PFSK-1 (cell line): ENCODE measurements around the gene CD44.

Source experiments
- TAF1 ChIP-seq: IDR thresholded peaks from 2 replicates; pipeline ENCODE4 v1.6.1; 2012; ENCODE audit warnings: low read length, control low read depth, borderline replicate concordance; ENCODE audit not compliant: insufficient read depth
- TF ChIP-seq, protein P1 (sequence below), 2 experiments: IDR thresholded peaks; 2 replicates each; pipeline versions ENCODE4 v1.6.1 to v1.8.0; 2011 to 2012; ENCODE audit warnings: low read depth in 2 of 2, low read length in 2 of 2, control low read depth in 1 of 2, inconsistent platforms in 1 of 2, mild to moderate bottlenecking in 1 of 2, moderate library complexity in 1 of 2; ENCODE audit not compliant: insufficient read depth in 1 of 2

DNA sequence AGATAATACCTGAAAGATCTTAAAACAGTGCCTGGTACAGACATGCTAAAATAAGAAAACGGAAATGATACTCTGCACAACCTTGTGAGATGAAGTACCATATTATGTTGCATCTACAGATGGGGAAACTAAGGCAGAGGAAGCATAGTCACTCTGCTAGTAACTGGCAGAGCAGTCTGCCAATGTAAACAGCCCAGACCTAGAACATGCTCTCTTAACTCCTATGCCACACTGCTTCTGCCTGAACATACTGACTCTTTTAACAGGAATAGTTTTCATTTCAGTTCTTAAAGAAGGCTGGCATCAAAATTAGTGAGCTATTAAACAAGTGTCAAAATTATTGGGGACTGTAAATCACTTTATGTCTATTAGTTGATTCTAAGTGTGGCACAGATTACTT, 99.9 kb downstream of the CD44 start:
- TF ChIP-seq, protein P1, sequence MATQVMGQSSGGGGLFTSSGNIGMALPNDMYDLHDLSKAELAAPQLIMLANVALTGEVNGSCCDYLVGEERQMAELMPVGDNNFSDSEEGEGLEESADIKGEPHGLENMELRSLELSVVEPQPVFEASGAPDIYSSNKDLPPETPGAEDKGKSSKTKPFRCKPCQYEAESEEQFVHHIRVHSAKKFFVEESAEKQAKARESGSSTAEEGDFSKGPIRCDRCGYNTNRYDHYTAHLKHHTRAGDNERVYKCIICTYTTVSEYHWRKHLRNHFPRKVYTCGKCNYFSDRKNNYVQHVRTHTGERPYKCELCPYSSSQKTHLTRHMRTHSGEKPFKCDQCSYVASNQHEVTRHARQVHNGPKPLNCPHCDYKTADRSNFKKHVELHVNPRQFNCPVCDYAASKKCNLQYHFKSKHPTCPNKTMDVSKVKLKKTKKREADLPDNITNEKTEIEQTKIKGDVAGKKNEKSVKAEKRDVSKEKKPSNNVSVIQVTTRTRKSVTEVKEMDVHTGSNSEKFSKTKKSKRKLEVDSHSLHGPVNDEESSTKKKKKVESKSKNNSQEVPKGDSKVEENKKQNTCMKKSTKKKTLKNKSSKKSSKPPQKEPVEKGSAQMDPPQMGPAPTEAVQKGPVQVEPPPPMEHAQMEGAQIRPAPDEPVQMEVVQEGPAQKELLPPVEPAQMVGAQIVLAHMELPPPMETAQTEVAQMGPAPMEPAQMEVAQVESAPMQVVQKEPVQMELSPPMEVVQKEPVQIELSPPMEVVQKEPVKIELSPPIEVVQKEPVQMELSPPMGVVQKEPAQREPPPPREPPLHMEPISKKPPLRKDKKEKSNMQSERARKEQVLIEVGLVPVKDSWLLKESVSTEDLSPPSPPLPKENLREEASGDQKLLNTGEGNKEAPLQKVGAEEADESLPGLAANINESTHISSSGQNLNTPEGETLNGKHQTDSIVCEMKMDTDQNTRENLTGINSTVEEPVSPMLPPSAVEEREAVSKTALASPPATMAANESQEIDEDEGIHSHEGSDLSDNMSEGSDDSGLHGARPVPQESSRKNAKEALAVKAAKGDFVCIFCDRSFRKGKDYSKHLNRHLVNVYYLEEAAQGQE (IDR thresholded peaks at IDR 0.05; ENCODE audit: insufficient read depth in 1 of 2, low read depth in 2 of 2, low read length in 2 of 2): no peak
- no peak for TF ChIP-seq TAF1
